Measurements from ENCODE around the gene RASEF. TPM values are rescaled to one million over a fixed set of nuclear protein-coding genes. Genes with fewer than 3 reads are reported as not detected.
A peak's percentile ranks its signal among the peaks of the same experiment; 100 is the strongest.

Gene RASEF
- total RNA-seq, 1 experiment from 2014 or later, result 12.3 TPM

DNA sequence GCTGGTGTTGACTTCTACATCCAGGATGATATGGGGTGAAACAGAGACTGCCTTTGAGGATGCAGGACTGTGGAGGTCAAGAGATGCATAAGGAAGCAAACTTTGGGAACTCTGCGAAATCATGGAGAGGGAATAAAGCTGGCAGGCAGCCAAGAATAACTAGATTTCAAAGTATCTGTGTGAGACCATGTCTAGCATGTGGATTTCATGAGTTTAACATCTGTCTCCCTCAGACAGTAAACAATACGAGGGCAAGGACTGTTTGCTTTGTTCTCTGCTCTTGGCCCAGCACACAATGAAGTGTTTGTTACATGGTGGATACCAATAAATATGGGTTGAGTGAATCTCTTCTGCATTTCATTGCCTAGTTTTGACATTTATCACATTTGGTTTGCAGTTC lies 71.3 kb downstream of the RASEF start:
- intact Hi-C loops (cut with micrococcal nuclease), result loop anchor here (2.0 to 10.0 kb wide), 2 partner anchors 35 to 73 kb away; partner anchors contain the start of gene RASEF
- POLR2A ChIA-PET (ENCODE audit: unreplicated experiment), result no interaction called here
- Histone ChIP-seq H3K9me2 (replicated peaks; ENCODE audit: low read length) (no peaks in the 10 kb centered on the region), H3K9me3 (ENCODE audit: low read length) (no peaks in the 10 kb centered on the region), H3K4me1 (ENCODE audit: insufficient read depth, low read length) (peaks cover 10% of the 10 kb centered on the region), H3K79me2 (ENCODE audit: low read length) (no peaks in the 10 kb centered on the region), H3K9ac (ENCODE audit: low read length) (no peak overlapping the region), H3F3A (ENCODE audit: low read length, unreplicated experiment) (no peaks in the 10 kb centered on the region), H3K27ac (ENCODE audit: low read length) (no peak overlapping the region), H3K4me2 (ENCODE audit: low read length) (no peak overlapping the region), H4K20me1 (ENCODE audit: low read length) (no peaks in the 10 kb centered on the region), H2AFZ (ENCODE audit: low read length) (no peak overlapping the region), H3K4me3 (ENCODE audit: low read length) (no peak overlapping the region), H3K27me3 (ENCODE audit: low read length) (no peaks in the 10 kb centered on the region), H3K36me3 (ENCODE audit: low read depth, low read length) (no peaks in the 10 kb centered on the region)
- CTCF ChIA-PET, result no interaction called here
- TF ChIP-seq EZH2 (IDR thresholded peaks at IDR 0.05; ENCODE audit: low read length, unreplicated experiment), result no peak
- TF ChIP-seq EZH2phosphoT487 (IDR thresholded peaks at IDR 0.05; ENCODE audit: borderline replicate concordance, low read length), result no peak
- TF ChIP-seq, protein P1, sequence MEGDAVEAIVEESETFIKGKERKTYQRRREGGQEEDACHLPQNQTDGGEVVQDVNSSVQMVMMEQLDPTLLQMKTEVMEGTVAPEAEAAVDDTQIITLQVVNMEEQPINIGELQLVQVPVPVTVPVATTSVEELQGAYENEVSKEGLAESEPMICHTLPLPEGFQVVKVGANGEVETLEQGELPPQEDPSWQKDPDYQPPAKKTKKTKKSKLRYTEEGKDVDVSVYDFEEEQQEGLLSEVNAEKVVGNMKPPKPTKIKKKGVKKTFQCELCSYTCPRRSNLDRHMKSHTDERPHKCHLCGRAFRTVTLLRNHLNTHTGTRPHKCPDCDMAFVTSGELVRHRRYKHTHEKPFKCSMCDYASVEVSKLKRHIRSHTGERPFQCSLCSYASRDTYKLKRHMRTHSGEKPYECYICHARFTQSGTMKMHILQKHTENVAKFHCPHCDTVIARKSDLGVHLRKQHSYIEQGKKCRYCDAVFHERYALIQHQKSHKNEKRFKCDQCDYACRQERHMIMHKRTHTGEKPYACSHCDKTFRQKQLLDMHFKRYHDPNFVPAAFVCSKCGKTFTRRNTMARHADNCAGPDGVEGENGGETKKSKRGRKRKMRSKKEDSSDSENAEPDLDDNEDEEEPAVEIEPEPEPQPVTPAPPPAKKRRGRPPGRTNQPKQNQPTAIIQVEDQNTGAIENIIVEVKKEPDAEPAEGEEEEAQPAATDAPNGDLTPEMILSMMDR (conservative IDR thresholded peaks at IDR 0.05; ENCODE audit: low read depth, low read length), result no peak
- no TSS peak for BruUV-seq (replicated peaks)
- DNase-seq, result no peak
- no peak for ATAC-seq

DNA sequence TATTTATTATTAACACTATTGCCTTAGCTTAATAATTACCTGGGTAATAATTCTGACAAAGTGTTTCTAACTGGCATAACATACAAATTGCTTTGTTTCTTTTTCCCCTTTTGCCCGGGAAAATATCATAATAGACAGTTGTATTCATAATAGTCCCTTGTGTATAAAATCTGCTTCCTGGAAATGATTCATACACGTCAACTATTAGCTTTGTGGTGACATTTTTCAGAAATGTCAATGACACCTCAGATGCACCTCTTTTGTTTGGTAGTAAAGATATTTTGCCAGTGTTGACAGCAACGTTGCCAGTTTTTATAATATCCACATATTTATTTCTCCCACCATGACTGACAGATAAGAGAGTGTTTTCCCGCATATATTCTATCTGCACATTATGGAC lies 73.0 kb downstream of the RASEF start:
- ChIA-PET CTCF (no interaction called here), POLR2A (ENCODE audit: unreplicated experiment) (no interaction called here)
- ATAC-seq (peak; percentile 74), DNase-seq (peak; percentile 59)
- TF ChIP-seq, protein P1 (conservative IDR thresholded peaks at IDR 0.05; ENCODE audit: low read depth, low read length), result no peak
- no peak for TF ChIP-seq EZH2 (IDR thresholded peaks at IDR 0.05; ENCODE audit: low read length, unreplicated experiment)
- TF ChIP-seq EZH2phosphoT487 (IDR thresholded peaks at IDR 0.05; ENCODE audit: borderline replicate concordance, low read length), result no peak
- Histone ChIP-seq H3K27ac (ENCODE audit: low read length) (0 out of 2 replicates have a peak overlapping the region, but pooled peaks have one; percentile 19), H3K4me2 (ENCODE audit: low read length) (peak overlapping the region; percentile 15; the same call in 1 of the 2 replicates), H4K20me1 (ENCODE audit: low read length) (no peaks in the 10 kb centered on the region), H3K4me1 (ENCODE audit: insufficient read depth, low read length) (peaks cover 10% of the 10 kb centered on the region), H3K27me3 (ENCODE audit: low read length) (no peaks in the 10 kb centered on the region), H3K4me3 (ENCODE audit: low read length) (no peak overlapping the region), H3K9me2 (replicated peaks; ENCODE audit: low read length) (no peaks in the 10 kb centered on the region), H3K9me3 (ENCODE audit: low read length) (no peaks in the 10 kb centered on the region), H2AFZ (ENCODE audit: low read length) (no peak overlapping the region), H3K9ac (ENCODE audit: low read length) (no peak overlapping the region), H3K36me3 (ENCODE audit: low read depth, low read length) (no peaks in the 10 kb centered on the region), H3K79me2 (ENCODE audit: low read length) (no peaks in the 10 kb centered on the region), H3F3A (ENCODE audit: low read length, unreplicated experiment) (no peaks in the 10 kb centered on the region)
- intact Hi-C loops (cut with micrococcal nuclease), result loop anchor here (2.0 to 10.0 kb wide), 2 partner anchors 37 to 75 kb away; partner anchors contain the start of gene RASEF
- no TSS peak for BruUV-seq (replicated peaks)

DNA sequence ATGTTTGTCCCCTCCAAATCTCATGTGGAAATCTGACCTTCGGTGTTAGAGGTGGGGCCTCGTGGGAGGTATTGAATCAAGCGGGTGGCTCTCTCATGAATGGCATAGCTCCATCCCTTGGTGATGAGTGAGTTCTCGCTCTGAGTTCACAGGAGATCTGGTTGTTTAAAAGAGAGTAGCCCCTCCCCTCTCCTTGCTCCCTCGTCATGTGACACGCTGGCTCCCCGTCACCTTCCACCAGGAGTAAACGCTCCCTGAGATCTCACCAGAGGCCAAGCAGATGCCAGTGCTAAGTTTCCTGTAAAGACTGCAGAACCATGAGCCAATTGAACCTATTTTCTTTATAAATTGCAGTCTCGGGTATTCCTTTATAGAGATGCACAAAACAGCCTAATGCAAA lies 74.5 kb downstream of the RASEF start:
- POLR2A ChIA-PET (ENCODE audit: unreplicated experiment), result no interaction called here
- H3K9ac ChIP-seq (ENCODE audit: low read length), result no peak overlapping the region
- no peak overlapping the region for H2AFZ ChIP-seq (ENCODE audit: low read length)
- CTCF ChIA-PET, result no interaction called here
- no peak overlapping the region for H3K27ac ChIP-seq (ENCODE audit: low read length)
- no TSS peak for BruUV-seq (replicated peaks)
- no peak overlapping the region for H3K4me2 ChIP-seq (ENCODE audit: low read length)
- TF ChIP-seq EZH2 (IDR thresholded peaks at IDR 0.05; ENCODE audit: low read length, unreplicated experiment) (no peak), EZH2phosphoT487 (IDR thresholded peaks at IDR 0.05; ENCODE audit: borderline replicate concordance, low read length) (no peak)
- TF ChIP-seq, protein P1 (conservative IDR thresholded peaks at IDR 0.05; ENCODE audit: low read depth, low read length), result no peak
- intact Hi-C loops (cut with micrococcal nuclease), result no loop called here
- H3K27me3 ChIP-seq (ENCODE audit: low read length), result no peaks in the 10 kb centered on the region
- H3K36me3 ChIP-seq (ENCODE audit: low read depth, low read length), result no peaks in the 10 kb centered on the region
- ATAC-seq (no peak), DNase-seq (no peak)
- H3K4me3 ChIP-seq (ENCODE audit: low read length), result no peak overlapping the region
- peaks cover 10% of the 10 kb centered on the region for H3K4me1 ChIP-seq (ENCODE audit: insufficient read depth, low read length)
- no peaks in the 10 kb centered on the region for H4K20me1 ChIP-seq (ENCODE audit: low read length)
- H3K9me3 ChIP-seq (ENCODE audit: low read length), result no peaks in the 10 kb centered on the region
- H3K9me2 ChIP-seq (replicated peaks; ENCODE audit: low read length), result no peaks in the 10 kb centered on the region
- H3F3A ChIP-seq (ENCODE audit: low read length, unreplicated experiment), result no peaks in the 10 kb centered on the region
- H3K79me2 ChIP-seq (ENCODE audit: low read length), result no peaks in the 10 kb centered on the region
